GM23248 (cell line): Measurements from ENCODE around the gene ZCCHC4. TPM values are rescaled to one million over a fixed set of nuclear protein-coding genes. Genes with fewer than 3 reads are reported as not detected.

Experiments used
- DNase-seq: peaks from one replicate; pipeline ENCODE4 v3.0.0-alpha.2; 2015
- H2AFZ ChIP-seq: fragments of 200-600 bp; sonication (generic); 2 replicates; pipeline ENCODE4 v1.6.1; 2016; ENCODE audit warnings: antibody characterized with exemption
- H3F3A ChIP-seq: fragments of 200-600 bp; sonication (generic); 2 replicates; pipeline ENCODE4 v1.6.1; 2016; ENCODE audit warnings: mild to moderate bottlenecking, antibody characterized with exemption, mixed run types; ENCODE audit not compliant: insufficient read depth
- H3K27ac ChIP-seq: fragments of 200-600 bp; sonication (generic); 2 replicates; pipeline ENCODE4 v1.5.1; 2016; ENCODE audit warnings: mild to moderate bottlenecking
- H3K27me3 ChIP-seq: fragments of 200-600 bp; sonication (generic); replicated peaks from 2 replicates; pipeline ENCODE4 v1.6.1; 2016; ENCODE audit warnings: mild to moderate bottlenecking; ENCODE audit not compliant: insufficient read depth
- H3K36me3 ChIP-seq: fragments of 200-600 bp; sonication (generic); 2 replicates; pipeline ENCODE4 v1.6.1; 2016; ENCODE audit warnings: low read depth, mild to moderate bottlenecking
- H3K4me1 ChIP-seq: fragments of 200-600 bp; sonication (generic); 2 replicates; pipeline ENCODE4 v1.6.1; 2016; ENCODE audit warnings: mild to moderate bottlenecking; ENCODE audit not compliant: insufficient read depth
- H3K4me2 ChIP-seq: fragments of 200-600 bp; sonication (generic); one replicate; pipeline ENCODE4 v1.6.1; 2016; ENCODE audit warnings: mild to moderate bottlenecking; ENCODE audit not compliant: unreplicated experiment
- H3K4me3 ChIP-seq: fragments of 200-600 bp; sonication (generic); 2 replicates; pipeline ENCODE4 v1.5.1; 2016; ENCODE audit warnings: mild to moderate bottlenecking
- H3K79me2 ChIP-seq: fragments of 200-600 bp; sonication (generic); 2 replicates; pipeline ENCODE4 v1.6.1; 2016; ENCODE audit warnings: mild to moderate bottlenecking; ENCODE audit not compliant: insufficient read depth
- H3K9ac ChIP-seq: fragments of 200-600 bp; sonication (generic); 2 replicates; pipeline ENCODE4 v1.6.1; 2016; ENCODE audit warnings: mild to moderate bottlenecking
- H3K9me2 ChIP-seq: fragments of 200-600 bp; sonication (generic); 2 replicates; pipeline ENCODE4 v1.6.1; 2016; ENCODE audit warnings: mixed run types, mild to moderate bottlenecking, moderate library complexity; ENCODE audit not compliant: insufficient read depth
- H3K9me3 ChIP-seq: fragments of 200-600 bp; sonication (generic); one replicate; pipeline ENCODE4 v1.6.1; 2017; ENCODE audit warnings: low read depth
- H4K20me1 ChIP-seq: fragments of 200-600 bp; sonication (generic); 2 replicates; pipeline ENCODE4 v1.6.0; 2016; ENCODE audit not compliant: insufficient read depth
- EZH2 ChIP-seq: fragments of 200-600 bp; sonication (generic); IDR thresholded peaks from 2 replicates; pipeline ENCODE4 v1.6.1; 2018; ENCODE audit warnings: antibody characterized with exemption, mild to moderate bottlenecking; ENCODE audit not compliant: insufficient read depth, poor library complexity, severe bottlenecking
- EZH2phosphoT487 ChIP-seq: fragments of 200-600 bp; sonication (generic); IDR thresholded peaks from 2 replicates; pipeline ENCODE4 v1.6.1; 2018; ENCODE audit warnings: antibody characterized with exemption, moderate library complexity, mild to moderate bottlenecking, low read depth; ENCODE audit not compliant: insufficient read depth
- WGBS, 2 experiments: methylation state at CpG; one replicate each; pipeline ENCODE4 v1.1.6; 2015 to 2017; ENCODE audit warnings: low lambda C conversion rate in 2 of 2, low coverage in 1 of 2; ENCODE audit errors: missing lambda C conversion rate in 2 of 2; 5-methylcytosine and 5-hydroxymethylcytosine counted together
- in situ Hi-C: fragments of 300-500 bp; cut with MboI; formaldehyde crosslinking; loops from 2 replicates; pipeline ENCODE4 v1.15.0; 2020
- polyA plus RNA-seq: library from polyadenylated mRNA; unstranded; fragments of >200 nt; fragmentation: Nextera tagmentation; extraction: Ambion mirVana; gene quantifications from 2 replicates; pipeline ENCODE4 v1.2.1, GENCODE V29; 2016
- total RNA-seq: library from RNA; depleted of rRNA; stranded (reverse); fragments of >200 nt; shearing (Covaris generic); gene quantifications from 2 replicates; pipeline ENCODE4 v1.2.3, GENCODE V29; 2014

Gene ZCCHC4
- total and polyA plus RNA-seq, 2 experiments from 2014 or later = 9.5 to 13.2 TPM

GRCh38 chr4:25306518-25307057, 6.0 kb upstream of the ZCCHC4 start:
- in situ Hi-C loops = no loop called here
- no peaks in the 10 kb centered on the region for H3K36me3 ChIP-seq
- whole genome bisulfite sequencing, 2 experiments = 65% methylated on average over 4 of the region's 4 CpGs

DNA sequence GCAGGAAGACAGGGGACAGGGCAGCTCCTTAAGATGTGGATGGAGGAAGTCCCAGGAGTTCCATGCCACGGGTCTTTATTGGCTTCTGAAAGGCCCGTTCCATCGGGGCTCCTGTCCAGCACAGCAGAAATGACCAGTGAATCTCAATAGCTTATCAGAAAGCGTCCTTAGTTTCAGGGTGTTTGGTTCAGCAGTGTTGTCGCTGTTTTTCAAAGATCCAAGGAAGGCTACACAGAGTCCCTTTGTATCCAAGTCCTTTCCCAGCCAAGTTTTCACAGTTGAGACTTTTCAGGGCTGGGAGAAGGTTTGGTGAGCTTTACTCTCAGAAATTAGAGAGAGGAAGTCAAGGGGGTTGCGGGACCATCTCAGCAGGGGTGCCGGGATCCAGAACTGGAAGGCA, 5.0 kb upstream of the ZCCHC4 start:
- no peak for DNase-seq
- in situ Hi-C loops = no loop called here
- 86 to 90% methylated on average over 7 of the region's 7 CpGs for WGBS, 2 experiments

More at GRCh38 chr4:25306518-25307057, 6.0 kb upstream of the ZCCHC4 start:
- Histone ChIP-seq H3K4me1 (peaks cover 13% of the 10 kb centered on the region; the same call in 1 of the 2 replicates), H2AFZ (no peak overlapping the region), H3K79me2 (no peaks in the 10 kb centered on the region), H3K9ac (no peak overlapping the region), H3K4me3 (no peak overlapping the region), H3K27me3 (no peaks in the 10 kb centered on the region), H3K4me2 (no peak overlapping the region), H3F3A (no peaks in the 10 kb centered on the region), H4K20me1 (no peaks in the 10 kb centered on the region), H3K9me2 (no peaks in the 10 kb centered on the region), H3K27ac (no peak overlapping the region), H3K9me3 (no peaks in the 10 kb centered on the region)
- no peak for DNase-seq
- TF ChIP-seq EZH2 (no peak), EZH2phosphoT487 (no peak)

DNA sequence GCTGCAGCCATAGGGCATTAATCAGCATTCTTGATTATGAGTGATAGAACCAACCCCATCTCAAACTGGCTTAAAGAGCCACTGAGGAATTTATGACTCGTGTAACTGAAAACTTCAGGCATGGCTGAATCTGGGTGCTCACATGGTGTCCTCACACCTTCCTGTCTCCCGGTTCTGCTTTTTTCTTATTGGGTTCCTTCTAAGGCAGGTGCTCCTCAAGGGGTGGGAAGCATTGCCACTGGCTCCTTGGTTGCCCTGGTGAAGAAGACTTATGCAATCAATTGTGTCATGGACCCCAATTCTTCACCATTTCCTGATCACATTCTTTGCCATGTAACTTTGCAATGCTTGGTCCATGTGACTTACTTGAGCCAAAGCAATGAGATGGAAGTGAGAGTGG, 4.3 kb upstream of the ZCCHC4 start:
- 0 out of 2 replicates have a peak, but pooled peaks cover under 1% of the 10 kb centered on the region for H3K79me2 ChIP-seq
- H3K9me3 ChIP-seq = no peaks in the 10 kb centered on the region
- no peak overlapping the region for H3K27ac ChIP-seq
- no peaks in the 10 kb centered on the region for H3K9me2 ChIP-seq
- no peak overlapping the region for H3K9ac ChIP-seq
- in situ Hi-C loops = no loop called here
- DNase-seq = peak; percentile 10
- no peak overlapping the region for H2AFZ ChIP-seq
- H3K36me3 ChIP-seq = no peaks in the 10 kb centered on the region
- no peak overlapping the region for H3K4me2 ChIP-seq
- H3K27me3 ChIP-seq = no peaks in the 10 kb centered on the region
- no peak for TF ChIP-seq EZH2
- TF ChIP-seq EZH2phosphoT487 = no peak
- peaks cover 3% of the 10 kb centered on the region; the same call in 1 of the 2 replicates for H3F3A ChIP-seq
- WGBS, 2 experiments = 85% methylated on average over 2 of the region's 2 CpGs
- no peaks in the 10 kb centered on the region for H4K20me1 ChIP-seq
- no peak overlapping the region for H3K4me3 ChIP-seq
- H3K4me1 ChIP-seq = peaks cover 13% of the 10 kb centered on the region; the same call in 1 of the 2 replicates

More for the DNA sequence above, 5.0 kb upstream of the ZCCHC4 start:
- Histone ChIP-seq H3K79me2 (no peaks in the 10 kb centered on the region), H3K9ac (no peak overlapping the region), H3K4me3 (no peak overlapping the region), H3K36me3 (no peaks in the 10 kb centered on the region), H3K27ac (no peak overlapping the region), H3K9me2 (no peaks in the 10 kb centered on the region), H3K27me3 (no peaks in the 10 kb centered on the region), H4K20me1 (no peaks in the 10 kb centered on the region), H3K4me1 (peaks cover 13% of the 10 kb centered on the region; the same call in 1 of the 2 replicates), H3K9me3 (no peaks in the 10 kb centered on the region), H2AFZ (peak overlapping the region; percentile 33; the same call in 1 of the 2 replicates), H3F3A (peaks cover 3% of the 10 kb centered on the region; the same call in 1 of the 2 replicates), H3K4me2 (no peak overlapping the region)
- TF ChIP-seq EZH2phosphoT487 (no peak), EZH2 (no peak)

DNA sequence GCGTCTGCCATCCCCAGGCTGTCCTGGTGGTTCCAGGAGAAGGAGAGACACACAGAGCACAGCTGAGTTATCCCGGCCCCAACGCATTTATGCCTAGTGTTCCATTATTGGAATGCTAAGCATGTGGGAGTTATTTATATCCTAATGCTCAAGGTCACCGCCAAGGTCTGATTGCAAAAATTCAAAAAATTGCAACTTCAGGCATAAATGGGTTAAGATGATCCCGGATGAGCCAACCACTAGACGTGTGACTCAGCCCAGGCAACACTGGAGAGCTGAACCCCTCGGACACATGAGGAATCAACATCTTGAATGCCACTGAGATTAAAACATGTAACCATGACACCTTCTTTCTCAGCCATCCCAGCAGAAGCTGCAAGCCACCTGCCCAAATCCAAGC, 3.8 kb upstream of the ZCCHC4 start:
- Histone ChIP-seq H3K79me2 (peaks cover 5% of the 10 kb centered on the region; the same call in 1 of the 2 replicates), H3K4me2 (no peak overlapping the region), H2AFZ (no peak overlapping the region), H4K20me1 (no peaks in the 10 kb centered on the region), H3K9me2 (no peaks in the 10 kb centered on the region), H3K36me3 (no peaks in the 10 kb centered on the region), H3K27me3 (no peaks in the 10 kb centered on the region), H3K27ac (no peak overlapping the region), H3K9me3 (no peaks in the 10 kb centered on the region), H3K9ac (no peak overlapping the region), H3K4me3 (no peak overlapping the region), H3F3A (peaks cover 3% of the 10 kb centered on the region; the same call in 1 of the 2 replicates), H3K4me1 (peaks cover 17% of the 10 kb centered on the region; the same call in 1 of the 2 replicates)
- 36 to 43% methylated on average over 7 of the region's 7 CpGs for WGBS, 2 experiments
- in situ Hi-C loops = no loop called here
- TF ChIP-seq EZH2 = no peak
- no peak for TF ChIP-seq EZH2phosphoT487
- peak; percentile 64 for DNase-seq
